Activated CD8-positive, alpha-beta memory T cell treated with anti-CD3 and anti-CD28 coated beads for 48 hours (primary cell): ENCODE data around the gene GANC.

Experiments
- DNase-seq, 3 experiments: peaks; one replicate each; pipeline ENCODE4 v3.0.0-alpha.2; 2020; ENCODE audit warnings: low read depth in 2 of 3, low spot score in 2 of 3

GANC gene

GRCh38 chr15:42375252-42375651, 102.3 kb downstream of the GANC start:
- no peak for DNase-seq

GRCh38 chr15:42375941-42376340, 102.9 kb downstream of the GANC start:
- DNase-seq: no peak

GRCh38 chr15:42378011-42378410, 105.0 kb downstream of the GANC start:
- no peak for DNase-seq

- DNase-seq: no peak
Measured at GRCh38 chr15:42384597-42384996, 111.6 kb downstream of the GANC start.

- DNase-seq: no peak
Measured at GRCh38 chr15:42385206-42385979, 112.4 kb downstream of the GANC start.

- DNase-seq: no peak
Measured at GRCh38 chr15:42385980-42386700, 113.1 kb downstream of the GANC start.

GRCh38 chr15:42387603-42388002, 114.6 kb downstream of the GANC start:
- DNase-seq: no peak

GRCh38 chr15:42392309-42393024, 119.5 kb downstream of the GANC start:
- DNase-seq: no peak

- DNase-seq: no peak
Measured at GRCh38 chr15:42394106-42394505, 121.1 kb downstream of the GANC start.

- DNase-seq: no peak
Measured at GRCh38 chr15:42395838-42396237, 122.8 kb downstream of the GANC start.

- DNase-seq: no peak
Measured at GRCh38 chr15:42401544-42402454, 128.8 kb downstream of the GANC start.

GRCh38 chr15:42402455-42403205, 129.6 kb downstream of the GANC start:
- no peak for DNase-seq

- no peak for DNase-seq
Measured at GRCh38 chr15:42403389-42403788, 130.4 kb downstream of the GANC start.

GRCh38 chr15:42404461-42405235, 131.6 kb downstream of the GANC start:
- DNase-seq: no peak

- no peak for DNase-seq
Measured at GRCh38 chr15:42405863-42406482, 133.0 kb downstream of the GANC start.
